ENCODE results near the gene CD7. TPM values are rescaled to one million over a fixed set of nuclear protein-coding genes. Genes with fewer than 3 reads are reported as not detected.

The CD7 gene
- total RNA-seq, 1 donor from 2014 or later = 0.27 TPM

DNA sequence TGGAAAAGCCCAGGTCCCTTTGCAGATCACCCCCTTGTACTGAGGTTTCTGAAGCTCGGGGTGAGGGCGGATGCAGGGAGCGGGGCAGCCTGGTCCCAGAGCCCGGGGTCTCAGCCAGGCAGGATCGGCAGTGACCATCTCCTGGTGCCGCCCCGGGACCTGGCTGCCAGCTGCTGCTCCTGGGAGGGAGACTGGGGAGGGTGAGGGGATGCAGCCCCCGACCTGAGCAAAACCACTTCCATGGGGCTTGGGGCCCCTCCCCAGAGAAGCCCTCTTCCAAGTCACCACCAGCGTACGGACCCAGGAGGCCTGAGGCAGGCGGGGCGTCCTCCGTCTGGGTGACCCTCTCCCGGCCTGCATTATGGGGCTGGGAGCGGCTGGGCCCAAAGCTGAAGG is 14.8 kb downstream of the CD7 start:
- DNase-seq = no peak
- Mint-ChIP-seq H3K36me3 (ENCODE audit: unreplicated experiment) (no peaks in the 10 kb centered on the region), H3K27ac (ENCODE audit: unreplicated experiment) (no peak overlapping the region), H3K4me1 (ENCODE audit: low read depth, unreplicated experiment) (peaks cover 8% of the 10 kb centered on the region), H3K4me3 (ENCODE audit: unreplicated experiment) (no peak overlapping the region), H3K9me3 (ENCODE audit: unreplicated experiment) (peaks cover 5% of the 10 kb centered on the region), H3K27me3 (ENCODE audit: unreplicated experiment) (peaks cover 2% of the 10 kb centered on the region)
- TF ChIP-seq, protein P1, sequence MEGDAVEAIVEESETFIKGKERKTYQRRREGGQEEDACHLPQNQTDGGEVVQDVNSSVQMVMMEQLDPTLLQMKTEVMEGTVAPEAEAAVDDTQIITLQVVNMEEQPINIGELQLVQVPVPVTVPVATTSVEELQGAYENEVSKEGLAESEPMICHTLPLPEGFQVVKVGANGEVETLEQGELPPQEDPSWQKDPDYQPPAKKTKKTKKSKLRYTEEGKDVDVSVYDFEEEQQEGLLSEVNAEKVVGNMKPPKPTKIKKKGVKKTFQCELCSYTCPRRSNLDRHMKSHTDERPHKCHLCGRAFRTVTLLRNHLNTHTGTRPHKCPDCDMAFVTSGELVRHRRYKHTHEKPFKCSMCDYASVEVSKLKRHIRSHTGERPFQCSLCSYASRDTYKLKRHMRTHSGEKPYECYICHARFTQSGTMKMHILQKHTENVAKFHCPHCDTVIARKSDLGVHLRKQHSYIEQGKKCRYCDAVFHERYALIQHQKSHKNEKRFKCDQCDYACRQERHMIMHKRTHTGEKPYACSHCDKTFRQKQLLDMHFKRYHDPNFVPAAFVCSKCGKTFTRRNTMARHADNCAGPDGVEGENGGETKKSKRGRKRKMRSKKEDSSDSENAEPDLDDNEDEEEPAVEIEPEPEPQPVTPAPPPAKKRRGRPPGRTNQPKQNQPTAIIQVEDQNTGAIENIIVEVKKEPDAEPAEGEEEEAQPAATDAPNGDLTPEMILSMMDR (IDR thresholded peaks at IDR 0.05; ENCODE audit: partially characterized antibody, unreplicated experiment) = no peak

DNA sequence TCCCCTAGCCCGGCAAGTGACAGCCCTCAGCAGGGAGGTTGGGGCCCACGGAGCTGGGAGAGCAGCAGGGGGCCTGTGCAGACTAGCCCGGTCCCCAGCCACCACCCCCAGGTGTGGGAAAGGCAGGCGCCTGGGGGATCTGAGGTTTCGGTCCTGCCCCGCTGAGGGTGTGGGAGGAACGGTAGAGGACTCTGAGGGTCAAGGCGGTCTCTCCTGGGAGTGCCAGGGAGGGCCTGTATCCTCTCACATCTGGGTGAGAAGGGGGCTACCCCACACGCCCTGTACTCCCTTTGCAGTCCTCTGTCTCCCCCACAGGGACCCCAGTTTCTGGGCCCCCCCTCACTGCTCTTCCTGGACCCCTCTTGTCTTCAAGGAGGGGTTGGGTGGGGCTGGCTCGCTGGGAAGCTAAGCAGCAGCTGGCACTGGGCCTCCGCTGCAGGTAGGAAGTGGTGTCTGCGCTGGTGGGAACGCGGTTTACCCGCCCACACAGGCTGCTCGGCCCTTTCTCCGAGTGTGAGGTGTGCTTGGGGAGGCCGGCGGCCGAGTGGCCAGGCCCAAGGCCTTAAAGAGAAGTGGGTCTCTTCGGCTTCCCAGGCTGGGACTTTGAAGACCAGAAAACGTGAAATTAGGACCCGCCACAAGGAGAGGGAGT is 15.4 kb downstream of the CD7 start:
- peaks cover 8% of the 10 kb centered on the region for H3K4me1 Mint-ChIP-seq (ENCODE audit: low read depth, unreplicated experiment)
- TF ChIP-seq, protein P1 (IDR thresholded peaks at IDR 0.05; ENCODE audit: partially characterized antibody, unreplicated experiment) = no peak
- peaks cover 5% of the 10 kb centered on the region for H3K9me3 Mint-ChIP-seq (ENCODE audit: unreplicated experiment)
- no peak overlapping the region for H3K4me3 Mint-ChIP-seq (ENCODE audit: unreplicated experiment)
- peaks cover 2% of the 10 kb centered on the region for H3K27me3 Mint-ChIP-seq (ENCODE audit: unreplicated experiment)
- no peaks in the 10 kb centered on the region for H3K36me3 Mint-ChIP-seq (ENCODE audit: unreplicated experiment)
- DNase-seq = peak; percentile 16
- H3K27ac Mint-ChIP-seq (ENCODE audit: unreplicated experiment) = no peak overlapping the region

DNA sequence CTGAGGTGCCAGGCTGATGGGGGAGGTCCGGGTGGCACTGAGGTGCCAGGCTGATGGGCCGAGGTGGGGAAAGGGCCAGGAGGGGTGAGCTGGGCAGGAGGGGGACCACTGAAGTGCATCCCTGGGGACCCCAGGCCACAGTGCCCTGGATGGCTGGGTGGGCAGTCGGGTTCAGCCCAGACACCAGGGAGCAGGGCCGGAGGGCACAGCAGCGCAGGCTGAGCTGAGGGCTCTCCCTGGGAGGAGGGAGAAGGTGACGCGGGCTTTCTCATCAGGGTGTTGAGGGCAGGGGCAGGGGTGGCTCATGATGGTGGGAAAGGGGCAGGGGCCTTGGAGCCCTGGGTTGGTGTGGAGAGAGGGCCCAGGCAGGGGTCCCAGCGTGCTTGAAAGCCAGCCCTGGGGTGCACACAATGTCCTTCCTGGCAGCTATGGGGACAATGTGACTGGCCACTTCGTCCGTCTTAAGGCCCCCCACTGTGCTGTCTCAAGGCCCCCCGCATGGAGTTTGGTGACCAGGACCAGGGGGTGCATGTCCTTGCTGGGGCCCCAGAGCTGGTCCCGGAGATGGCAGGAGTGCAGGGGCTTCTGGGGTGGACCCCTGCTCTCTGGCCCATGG is 16.0 kb downstream of the CD7 start:
- TF ChIP-seq, protein P1 (IDR thresholded peaks at IDR 0.05; ENCODE audit: partially characterized antibody, unreplicated experiment) = no peak
- Mint-ChIP-seq H3K27me3 (ENCODE audit: unreplicated experiment) (peaks cover 2% of the 10 kb centered on the region), H3K36me3 (ENCODE audit: unreplicated experiment) (no peaks in the 10 kb centered on the region), H3K4me3 (ENCODE audit: unreplicated experiment) (no peak overlapping the region), H3K4me1 (ENCODE audit: low read depth, unreplicated experiment) (peaks cover 8% of the 10 kb centered on the region), H3K27ac (ENCODE audit: unreplicated experiment) (no peak overlapping the region), H3K9me3 (ENCODE audit: unreplicated experiment) (peaks cover 3% of the 10 kb centered on the region)
- peak; percentile 12 for DNase-seq

DNA sequence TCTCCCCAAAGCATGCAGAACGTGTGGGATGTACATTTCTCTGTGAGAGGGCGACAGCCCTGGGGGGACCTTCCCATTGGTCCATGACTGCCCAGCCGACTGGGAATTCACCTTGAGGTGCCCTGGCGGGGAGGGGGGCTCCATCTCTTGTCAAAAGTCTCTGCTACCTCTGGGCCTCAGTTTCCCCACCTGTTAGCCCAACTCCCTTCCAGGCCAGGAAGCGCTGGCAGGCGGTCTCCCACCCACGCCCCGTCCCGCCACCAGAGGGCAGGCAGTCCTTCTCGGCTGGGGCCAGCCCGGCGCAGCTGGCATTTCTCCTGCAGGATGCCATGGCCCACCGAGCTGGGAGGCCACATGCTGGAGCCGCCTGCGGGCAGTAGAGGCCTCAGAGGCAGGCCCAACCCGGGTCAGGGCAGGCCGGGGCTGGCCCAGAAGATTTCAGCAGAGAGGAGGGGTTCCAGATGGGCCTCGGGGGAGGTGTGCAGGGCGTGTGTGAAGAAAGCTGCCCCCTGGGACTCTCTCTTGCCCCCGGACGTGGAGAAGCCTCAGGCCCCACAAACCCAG is 16.6 kb downstream of the CD7 start:
- Mint-ChIP-seq H3K27me3 (ENCODE audit: unreplicated experiment) (peaks cover 3% of the 10 kb centered on the region), H3K4me3 (ENCODE audit: unreplicated experiment) (no peak overlapping the region), H3K36me3 (ENCODE audit: unreplicated experiment) (no peaks in the 10 kb centered on the region), H3K9me3 (ENCODE audit: unreplicated experiment) (peaks cover 3% of the 10 kb centered on the region), H3K27ac (ENCODE audit: unreplicated experiment) (no peak overlapping the region), H3K4me1 (ENCODE audit: low read depth, unreplicated experiment) (peaks cover 8% of the 10 kb centered on the region)
- TF ChIP-seq, protein P1 (IDR thresholded peaks at IDR 0.05; ENCODE audit: partially characterized antibody, unreplicated experiment) = peak; percentile 74
- peak; percentile 81 for DNase-seq

DNA sequence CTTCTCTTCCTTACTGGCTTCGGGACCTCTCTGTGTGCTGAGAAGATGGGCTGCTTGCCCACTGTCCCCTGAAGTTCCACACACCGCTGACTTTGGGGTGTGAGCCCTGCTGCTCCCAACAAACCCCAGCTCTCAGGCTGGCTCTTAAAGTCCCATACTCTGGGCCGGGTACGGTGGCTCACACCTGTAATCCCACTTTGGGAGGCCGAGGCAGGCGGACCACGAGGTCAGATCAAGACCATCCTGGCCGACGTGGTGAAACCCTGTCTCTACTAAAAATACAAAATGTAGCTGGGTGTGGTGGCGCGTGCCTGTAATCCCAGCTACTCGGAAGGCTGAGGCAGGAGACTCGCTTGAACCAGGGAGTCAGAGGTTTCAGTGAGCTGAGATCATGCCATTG is 17.2 kb downstream of the CD7 start:
- H3K4me1 Mint-ChIP-seq (ENCODE audit: low read depth, unreplicated experiment) = peaks cover 8% of the 10 kb centered on the region
- TF ChIP-seq, protein P1 (IDR thresholded peaks at IDR 0.05; ENCODE audit: partially characterized antibody, unreplicated experiment) = no peak
- H3K27ac Mint-ChIP-seq (ENCODE audit: unreplicated experiment) = no peak overlapping the region
- peaks cover 3% of the 10 kb centered on the region for H3K9me3 Mint-ChIP-seq (ENCODE audit: unreplicated experiment)
- H3K27me3 Mint-ChIP-seq (ENCODE audit: unreplicated experiment) = peaks cover 3% of the 10 kb centered on the region
- H3K4me3 Mint-ChIP-seq (ENCODE audit: unreplicated experiment) = no peak overlapping the region
- H3K36me3 Mint-ChIP-seq (ENCODE audit: unreplicated experiment) = no peaks in the 10 kb centered on the region
- DNase-seq = no peak
